OCI-LY3 (cell line): ENCODE measurements around the gene SIGLEC6.
A peak's percentile ranks its signal among the peaks of the same experiment; 100 is the strongest.

ENCODE experiments used
- H2AFZ ChIP-seq: fragments of 200-600, 300-600 bp; shearing (Covaris generic); 2 replicates; pipeline ENCODE4 v1.6.0; 2014; ENCODE audit warnings: antibody characterized with exemption, low read depth, low read length
- H3K27ac ChIP-seq: fragments of 200-600, 300-600 bp; sonication (generic); 2 replicates; pipeline ENCODE4 v1.5.1; 2014; ENCODE audit warnings: mild to moderate bottlenecking, low read length, moderate library complexity, mixed read lengths
- H3K27me3 ChIP-seq: fragments of 200-600, 300-600 bp; sonication (generic); 2 replicates; pipeline ENCODE4 v1.6.1; 2014; ENCODE audit warnings: low read depth, low read length, mixed read lengths
- H3K36me3 ChIP-seq: fragments of 200-600, 300-600 bp; sonication (generic); replicated peaks from 2 replicates; pipeline ENCODE3; 2014; ENCODE audit warnings: low read depth, low read length, mixed read lengths
- H3K4me1 ChIP-seq: fragments of 300-600, 200-600 bp; sonication (generic); 2 replicates; pipeline ENCODE4 v1.6.1; 2014; ENCODE audit warnings: low read length, mixed read lengths
- H3K4me2 ChIP-seq: fragments of 200-600, 300-600 bp; sonication (generic); 2 replicates; pipeline ENCODE4 v1.6.1; 2014; ENCODE audit warnings: low read length, mixed read lengths
- H3K4me3 ChIP-seq: fragments of 300-600, 200-600 bp; sonication (generic); 2 replicates; pipeline ENCODE4 v1.5.1; 2014; ENCODE audit warnings: antibody characterized with exemption, mild to moderate bottlenecking, low read length, moderate library complexity
- H3K79me2 ChIP-seq: fragments of 300-600, 200-600 bp; shearing (Covaris generic); 2 replicates; pipeline ENCODE4 v1.6.1; 2014; ENCODE audit warnings: mild to moderate bottlenecking, low read length, mixed read lengths
- H3K9ac ChIP-seq: fragments of 300-600, 200-600 bp; shearing (Covaris generic); 2 replicates; pipeline ENCODE4 v1.6.0; 2014; ENCODE audit warnings: mild to moderate bottlenecking, low read length, moderate library complexity
- H3K9me3 ChIP-seq: fragments of 200-600, 300-600 bp; shearing (Covaris generic); 2 replicates; pipeline ENCODE4 v1.6.1; 2014; ENCODE audit warnings: low read length, mixed read lengths; ENCODE audit not compliant: insufficient read depth
- H4K20me1 ChIP-seq: fragments of 200-600, 300-600 bp; sonication (generic); 2 replicates; pipeline ENCODE4 v1.6.1; 2016; ENCODE audit warnings: low read length, mixed read lengths; ENCODE audit not compliant: insufficient read depth
- EZH2phosphoT487 ChIP-seq: fragments of 200-600 bp; shearing (Covaris generic); IDR thresholded peaks from 2 replicates; pipeline ENCODE4 v1.6.1; 2018; ENCODE audit warnings: antibody characterized with exemption, mixed run types, low read depth
- TF ChIP-seq, protein P1 (sequence below): fragments of 200-600, 300-600 bp; sonication (generic); IDR thresholded peaks from 2 replicates; pipeline ENCODE4 v1.5.1; 2014; ENCODE audit warnings: antibody characterized with exemption, low read length, low read depth

The SIGLEC6 gene

DNA sequence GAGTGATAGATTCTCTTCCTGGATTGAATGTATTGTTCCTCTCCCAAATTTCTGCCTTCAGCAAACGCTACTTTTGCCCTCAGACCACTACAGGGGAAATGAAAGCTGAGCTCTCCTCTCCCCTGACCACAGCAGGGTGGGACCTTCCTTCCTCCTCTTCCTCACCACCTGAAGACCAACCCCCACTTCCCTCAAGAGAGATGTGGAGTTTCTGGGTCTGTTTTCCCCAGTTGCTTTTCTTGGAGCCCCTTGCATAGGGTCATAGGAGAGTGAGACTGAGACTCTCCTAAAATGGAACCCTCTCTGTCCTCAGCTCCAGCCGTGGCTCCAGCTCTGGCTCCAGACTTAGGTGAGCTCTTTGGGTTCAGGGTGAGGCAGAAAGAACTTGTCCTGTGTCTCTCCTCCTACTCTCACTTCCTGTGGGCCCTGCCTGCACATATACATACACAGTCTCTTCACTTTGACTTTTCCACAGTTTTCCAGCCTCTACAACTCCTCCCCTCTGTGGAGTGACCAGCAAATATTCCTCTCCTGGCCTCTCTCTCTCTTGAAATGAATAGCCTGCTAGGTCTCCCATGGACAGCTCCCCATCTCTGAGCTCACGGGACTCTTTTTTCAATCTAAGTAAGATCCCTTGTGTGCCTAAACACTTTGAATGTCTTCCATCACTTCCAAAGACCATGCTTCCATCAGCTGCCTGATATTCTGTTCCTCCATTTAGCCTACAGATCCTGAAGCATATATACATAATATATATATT, 20.4 kb upstream of the SIGLEC6 start:
- peaks cover 22% of the 10 kb centered on the region for H3K4me1 ChIP-seq
- TF ChIP-seq, protein P1, sequence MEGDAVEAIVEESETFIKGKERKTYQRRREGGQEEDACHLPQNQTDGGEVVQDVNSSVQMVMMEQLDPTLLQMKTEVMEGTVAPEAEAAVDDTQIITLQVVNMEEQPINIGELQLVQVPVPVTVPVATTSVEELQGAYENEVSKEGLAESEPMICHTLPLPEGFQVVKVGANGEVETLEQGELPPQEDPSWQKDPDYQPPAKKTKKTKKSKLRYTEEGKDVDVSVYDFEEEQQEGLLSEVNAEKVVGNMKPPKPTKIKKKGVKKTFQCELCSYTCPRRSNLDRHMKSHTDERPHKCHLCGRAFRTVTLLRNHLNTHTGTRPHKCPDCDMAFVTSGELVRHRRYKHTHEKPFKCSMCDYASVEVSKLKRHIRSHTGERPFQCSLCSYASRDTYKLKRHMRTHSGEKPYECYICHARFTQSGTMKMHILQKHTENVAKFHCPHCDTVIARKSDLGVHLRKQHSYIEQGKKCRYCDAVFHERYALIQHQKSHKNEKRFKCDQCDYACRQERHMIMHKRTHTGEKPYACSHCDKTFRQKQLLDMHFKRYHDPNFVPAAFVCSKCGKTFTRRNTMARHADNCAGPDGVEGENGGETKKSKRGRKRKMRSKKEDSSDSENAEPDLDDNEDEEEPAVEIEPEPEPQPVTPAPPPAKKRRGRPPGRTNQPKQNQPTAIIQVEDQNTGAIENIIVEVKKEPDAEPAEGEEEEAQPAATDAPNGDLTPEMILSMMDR: no peak
- no peak for TF ChIP-seq EZH2phosphoT487
- no peak overlapping the region for H3K9ac ChIP-seq
- H3K36me3 ChIP-seq: no peaks in the 10 kb centered on the region
- H4K20me1 ChIP-seq: no peaks in the 10 kb centered on the region
- peak overlapping the region; percentile 11; the same call in 1 of the 2 replicates for H3K4me3 ChIP-seq
- no peak overlapping the region for H2AFZ ChIP-seq
- H3K4me2 ChIP-seq: peak overlapping the region; percentile 46
- H3K79me2 ChIP-seq: no peaks in the 10 kb centered on the region
- H3K9me3 ChIP-seq: no peaks in the 10 kb centered on the region
- H3K27ac ChIP-seq: no peak overlapping the region
- peaks cover 75% of the 10 kb centered on the region for H3K27me3 ChIP-seq

DNA sequence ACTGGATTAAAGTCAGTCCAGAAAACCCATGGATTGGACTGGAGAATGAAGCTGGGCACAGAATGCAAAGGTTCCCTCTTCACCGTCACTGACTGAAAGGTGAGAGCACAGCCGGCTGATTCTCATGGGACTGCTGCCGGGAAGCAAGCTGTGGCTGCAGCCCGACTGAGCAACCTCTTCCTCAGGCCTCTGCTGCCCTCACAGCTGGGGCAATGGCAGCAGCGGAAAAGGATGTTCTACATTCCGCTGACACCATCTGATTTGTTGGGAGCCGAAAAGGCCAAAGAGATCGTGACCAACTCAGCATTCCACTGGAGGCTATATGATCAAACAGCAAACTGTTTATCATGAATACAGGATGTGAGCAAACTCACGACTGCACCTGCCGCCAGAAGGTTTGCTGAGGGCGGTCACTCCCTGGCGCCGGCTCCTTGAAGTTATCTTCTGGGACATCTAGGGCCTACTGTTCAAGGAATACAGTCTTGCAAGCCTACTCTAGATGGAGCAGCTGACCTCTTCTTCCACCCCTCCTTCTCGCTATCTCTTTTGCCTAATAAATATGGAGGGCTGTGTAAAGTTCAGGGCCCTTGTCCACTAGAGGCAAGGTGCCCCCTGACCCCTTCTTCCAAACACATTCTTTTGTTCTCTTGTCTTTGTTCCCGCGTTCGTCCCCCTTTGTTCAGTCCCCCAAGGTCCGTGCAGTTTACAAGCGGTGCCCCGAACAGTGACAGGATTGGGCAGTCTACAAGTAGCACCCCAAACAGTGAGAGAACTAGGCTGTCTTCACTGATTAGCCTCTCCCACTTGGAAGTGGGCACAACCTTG, 19.6 kb upstream of the SIGLEC6 start:
- TF ChIP-seq, protein P1: no peak
- TF ChIP-seq EZH2phosphoT487: no peak
- Histone ChIP-seq H3K36me3 (no peaks in the 10 kb centered on the region), H3K4me1 (peaks cover 22% of the 10 kb centered on the region), H3K9me3 (no peaks in the 10 kb centered on the region), H3K27me3 (peaks cover 75% of the 10 kb centered on the region), H3K4me2 (peak overlapping the region; percentile 46), H3K9ac (no peak overlapping the region), H2AFZ (no peak overlapping the region), H3K27ac (no peak overlapping the region), H3K79me2 (no peaks in the 10 kb centered on the region), H3K4me3 (peak overlapping the region; percentile 11; the same call in 1 of the 2 replicates), H4K20me1 (peaks cover 2% of the 10 kb centered on the region; the same call in 1 of the 2 replicates)

DNA sequence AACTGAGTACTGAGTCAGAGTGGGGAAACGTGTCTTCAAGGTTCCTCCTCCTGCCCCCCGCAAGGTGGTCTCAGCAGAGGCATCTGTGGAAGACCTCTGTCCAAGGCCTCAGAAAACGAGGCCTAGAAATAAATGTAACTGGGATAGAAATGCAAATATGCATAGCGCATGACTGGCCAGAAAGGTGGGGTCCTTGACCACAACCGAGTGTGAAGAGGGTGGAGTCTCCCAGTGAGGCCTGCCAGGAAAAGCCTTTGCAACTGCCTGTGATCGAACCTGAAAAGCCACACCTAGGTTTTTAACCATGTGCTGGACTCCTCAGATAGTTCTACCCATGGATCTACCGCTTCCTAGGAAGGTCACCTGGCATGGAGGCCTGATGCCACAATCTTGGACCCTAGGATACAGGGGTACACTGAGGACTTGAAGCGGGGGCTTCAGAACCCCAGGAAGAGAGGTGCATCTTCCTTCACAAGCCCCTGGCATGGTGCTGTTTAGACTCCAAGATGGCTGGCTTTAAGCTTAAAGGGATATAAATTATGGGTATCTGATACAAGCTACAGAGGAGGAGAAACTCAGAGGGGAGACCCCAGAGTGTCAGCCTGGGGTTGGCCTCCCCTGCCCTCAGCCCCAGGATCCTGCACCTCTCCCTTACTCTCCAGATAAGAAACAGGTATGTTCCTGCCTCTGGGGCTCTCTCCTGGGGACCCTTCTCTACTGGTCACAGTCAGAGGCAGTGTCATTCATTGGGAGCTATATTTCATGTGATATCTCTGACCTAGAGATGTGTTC, 18.3 kb upstream of the SIGLEC6 start:
- no peak overlapping the region for H2AFZ ChIP-seq
- H3K36me3 ChIP-seq: no peaks in the 10 kb centered on the region

More for the DNA sequence above, 18.3 kb upstream of the SIGLEC6 start:
- TF ChIP-seq, protein P1: no peak
- no peak for TF ChIP-seq EZH2phosphoT487
- Histone ChIP-seq H3K9ac (no peak overlapping the region), H3K27ac (no peak overlapping the region), H3K79me2 (no peaks in the 10 kb centered on the region), H3K9me3 (no peaks in the 10 kb centered on the region), H4K20me1 (peaks cover 2% of the 10 kb centered on the region; the same call in 1 of the 2 replicates), H3K4me3 (no peak overlapping the region), H3K27me3 (peaks cover 72% of the 10 kb centered on the region), H3K4me1 (peaks cover 22% of the 10 kb centered on the region), H3K4me2 (no peak overlapping the region)
